HEK293T (cell line): ENCODE measurements around the gene MCTP2.

Source experiments
- FOXM1 ChIP-seq: fragments of 450-650 bp; IDR thresholded peaks from 2 replicates; pipeline ENCODE4 v1.6.1; 2017; ENCODE audit warnings: mild to moderate bottlenecking, borderline replicate concordance
- NFRKB ChIP-seq: fragments of 450-650 bp; IDR thresholded peaks from 2 replicates; pipeline ENCODE4 v1.6.1; 2016; ENCODE audit warnings: mild to moderate bottlenecking, moderate library complexity

- TF ChIP-seq FOXM1 (no peak), NFRKB (no peak)
Observed at GRCh38 chr15:94252906-94253491, 21.6 kb downstream of the MCTP2 start.
